Ovary (tissue), 9 donors: ENCODE measurements around the gene ZNF584. TPM values are rescaled to one million over a fixed set of nuclear protein-coding genes. Genes with fewer than 3 reads are reported as not detected.
A peak's percentile ranks its signal among the peaks of the same experiment; 100 is the strongest.
"Not testable (repeated sequence)": the region's sequence is repeated elsewhere in the genome, so short reads cannot be mapped to it uniquely, and the experiment has no call there.

ENCODE experiments used
- DNase-seq, 5 donors: peaks; one replicate each; pipeline ENCODE4 v3.0.0-alpha.2; 2019 to 2020
- H3K27ac ChIP-seq, 2 donors: fragments of 200-600 bp; one replicate each; pipeline versions ENCODE4 v1.5.1 to v1.8.0; 2019 to 2022
- H3K27me3 ChIP-seq: fragments of 200-600 bp; one replicate; pipeline ENCODE4 v1.8.0; 2022
- H3K36me3 ChIP-seq: fragments of 200-600 bp; sonication (generic); one replicate; pipeline ENCODE4 v1.5.1; 2019
- H3K4me1 ChIP-seq: one replicate; pipeline ENCODE4 v1.8.1; 2013; ENCODE audit warnings: mild to moderate bottlenecking, moderate library complexity; ENCODE audit not compliant: insufficient read depth
- H3K4me3 ChIP-seq: fragments of 200-600 bp; sonication (generic); one replicate; pipeline ENCODE4 v1.5.1; 2017
- H3K9me3 ChIP-seq, 2 donors: fragments of 200-600 bp in 1 of 2; sonication (generic) in 1 of 2; one replicate each; pipeline versions ENCODE4 v1.5.1 to v1.8.1; 2013 to 2019; ENCODE audit warnings: mild to moderate bottlenecking in 1 of 2, moderate library complexity in 1 of 2
- EP300 ChIP-seq: sonication (generic); formaldehyde crosslinking; IDR thresholded peaks from one replicate; pipeline ENCODE4 v1.6.1; 2017; ENCODE audit warnings: antibody characterized with exemption
- POLR2A ChIP-seq: fragments of 450-650 bp; IDR thresholded peaks from one replicate; pipeline ENCODE4 v1.6.1; 2017; ENCODE audit warnings: antibody characterized with exemption, mild to moderate bottlenecking, moderate library complexity
- WGBS, 3 donors: extraction: QIAGEN DNeasy Blood & Tissue Kit in 1 of 3; methylation state at CpG; one replicate each; pipeline versions ENCODE4 v1.1.5 to v1.1.7; 2013 to 2017; 5-methylcytosine and 5-hydroxymethylcytosine counted together
- intact Hi-C, 4 donors: fragments of 100-400 bp; cut with DNase I; formaldehyde crosslinking; loops; one replicate each; pipeline versions ENCODE4 v1.11.0 to v1.15.1; 2022 to 2023
- polyA plus RNA-seq, 2 donors: library from polyadenylated mRNA; stranded (reverse); fragments of 200-250 nt in 1 of 2; fragments of 350-450 nt in 1 of 2; fragmentation: Illumina TruSeq in 1 of 2; extraction: RNeasy Lipid Tissue Mini Kit (QIAGEN cat#74804) in 1 of 2; gene quantifications; one replicate each; pipeline ENCODE4 v1.2.3, GENCODE V29; 2013 to 2014
- total RNA-seq, 7 donors: library from RNA; depleted of rRNA in 2 of 7; stranded (reverse); fragments of >200 nt in 2 of 7; fragmentation: NEBNext Ultra II Directional in 3 of 7; extraction: Animal tissue kit (Norgen Biotek cat#: 25700) in 3 of 7; gene quantifications; one replicate each; pipeline versions ENCODE4 v1.1.0 to v1.2.4, GENCODE V29; 2016 to 2023
- TF ChIP-seq, protein P1 (sequence below), 3 donors: fragments of 450-650 bp in 2 of 3; fragments of 200-600 bp in 1 of 3; IDR thresholded peaks; one replicate each; pipeline versions ENCODE4 v1.5.1 to v1.8.0; 2016 to 2022; ENCODE audit warnings: antibody characterized with exemption in 3 of 3, mild to moderate bottlenecking in 1 of 3
- donor health status: DM: no; HTN: no; CAD: no; lungs with moderate emphysema.
- donor health status: DM: no; HTN: no; CAD: no.
- donor health status: Bipolar disorder and iron deficiency.
- donor health status: DM: yes; HTN: yes; CAD: no.
- donor health status: DM: no; HTN: no; CAD: no.
- donor health status: DM: yes; HTN: yes; CAD: no.

The ZNF584 gene
- total and polyA plus RNA-seq, 9 donors: 11.0 to 24.3 (median 21.4) TPM

DNA sequence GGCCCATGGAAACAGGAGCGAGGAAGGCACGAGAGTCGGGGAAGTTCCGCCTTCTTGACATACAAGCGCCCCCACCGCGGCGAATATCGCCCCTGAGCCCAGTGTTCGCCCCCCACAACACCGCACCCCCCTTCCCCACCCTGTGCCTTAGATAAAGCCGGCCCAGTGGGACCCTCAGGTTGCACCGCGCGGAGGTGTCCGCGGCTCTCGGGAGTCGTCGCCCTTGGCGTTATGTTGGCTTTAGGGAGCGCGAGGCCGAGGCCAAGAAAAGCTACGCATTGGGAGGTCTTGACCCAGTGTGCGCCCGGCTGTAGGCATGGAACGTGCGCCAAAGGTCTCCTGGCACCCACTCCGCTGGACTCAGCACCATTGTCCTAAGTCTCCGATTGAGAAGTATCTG is 32.1 kb downstream of the ZNF584 start:
- peak in 2 of 5 donors; percentile 37 to 61 for DNase-seq
- H3K4me1 ChIP-seq: peaks cover 11% of the 10 kb centered on the region

DNA sequence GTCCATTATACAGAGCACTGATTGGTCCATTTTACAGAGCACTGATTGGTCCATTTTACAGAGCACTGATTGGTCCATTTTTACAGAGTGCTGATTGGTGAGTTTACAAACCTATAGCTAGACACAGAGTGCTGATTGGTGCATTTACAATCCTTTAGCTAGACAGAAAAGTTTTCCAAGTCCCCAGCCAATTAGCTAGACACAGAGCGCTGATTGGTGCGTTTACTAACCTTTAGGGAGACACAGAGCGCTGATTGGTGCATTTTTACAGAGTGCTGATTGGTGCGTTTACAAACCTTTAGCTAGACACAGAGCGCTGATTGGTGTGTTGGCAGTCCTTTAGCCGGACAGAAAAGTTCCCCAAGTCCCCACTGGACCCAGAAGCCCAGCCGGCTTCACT is 34.5 kb downstream of the ZNF584 start:
- DNase-seq, H3K9me3 ChIP-seq, H3K36me3 ChIP-seq, H3K4me3 ChIP-seq, H3K27me3 ChIP-seq, H3K27ac ChIP-seq, intact Hi-C loops: not testable (repeated sequence)
- peaks cover 11% of the 10 kb centered on the region for H3K4me1 ChIP-seq
- WGBS, 3 donors: 86 to 91% (median 90%) methylated on average over 7 of the region's 7 CpGs

More for the DNA sequence above, 32.1 kb downstream of the ZNF584 start:
- H3K36me3 ChIP-seq: no peaks in the 10 kb centered on the region
- H3K9me3 ChIP-seq: peaks cover 0 to 31% of the 10 kb centered on the region in 2 donors
- intact Hi-C loops: no loop called here
- TF ChIP-seq, protein P1, sequence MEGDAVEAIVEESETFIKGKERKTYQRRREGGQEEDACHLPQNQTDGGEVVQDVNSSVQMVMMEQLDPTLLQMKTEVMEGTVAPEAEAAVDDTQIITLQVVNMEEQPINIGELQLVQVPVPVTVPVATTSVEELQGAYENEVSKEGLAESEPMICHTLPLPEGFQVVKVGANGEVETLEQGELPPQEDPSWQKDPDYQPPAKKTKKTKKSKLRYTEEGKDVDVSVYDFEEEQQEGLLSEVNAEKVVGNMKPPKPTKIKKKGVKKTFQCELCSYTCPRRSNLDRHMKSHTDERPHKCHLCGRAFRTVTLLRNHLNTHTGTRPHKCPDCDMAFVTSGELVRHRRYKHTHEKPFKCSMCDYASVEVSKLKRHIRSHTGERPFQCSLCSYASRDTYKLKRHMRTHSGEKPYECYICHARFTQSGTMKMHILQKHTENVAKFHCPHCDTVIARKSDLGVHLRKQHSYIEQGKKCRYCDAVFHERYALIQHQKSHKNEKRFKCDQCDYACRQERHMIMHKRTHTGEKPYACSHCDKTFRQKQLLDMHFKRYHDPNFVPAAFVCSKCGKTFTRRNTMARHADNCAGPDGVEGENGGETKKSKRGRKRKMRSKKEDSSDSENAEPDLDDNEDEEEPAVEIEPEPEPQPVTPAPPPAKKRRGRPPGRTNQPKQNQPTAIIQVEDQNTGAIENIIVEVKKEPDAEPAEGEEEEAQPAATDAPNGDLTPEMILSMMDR (IDR thresholded peaks at IDR 0.05): no peak
- TF ChIP-seq EP300 (no peak), POLR2A (no peak)
- peak overlapping the region in 1 of 2 donors; percentile 67 for H3K27ac ChIP-seq
- H3K27me3 ChIP-seq: no peaks in the 10 kb centered on the region
- H3K4me3 ChIP-seq: peak overlapping the region; percentile 61
- WGBS, 3 donors: 9 to 13% (median 11%) methylated on average over 25 to 31 of the region's 31 CpGs

DNA sequence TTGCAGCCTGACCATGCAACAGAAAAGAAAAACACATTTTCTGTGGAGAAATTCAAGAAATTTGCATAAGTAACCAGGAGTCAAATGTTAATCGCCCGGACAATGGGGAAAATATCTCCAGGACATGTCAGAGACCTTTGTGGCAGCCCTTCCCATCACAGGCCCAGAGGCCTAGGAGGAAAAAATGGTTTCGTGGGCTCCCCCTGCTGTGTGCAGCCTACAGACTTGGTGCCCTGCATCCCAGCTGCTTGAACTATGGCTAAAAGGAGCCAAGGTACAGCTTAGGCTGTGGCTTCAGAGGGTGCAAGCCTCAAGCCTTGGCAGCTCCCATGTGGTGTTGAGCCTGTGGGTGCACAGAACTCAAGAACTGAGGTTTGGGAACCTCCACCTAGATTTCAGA is 40.4 kb downstream of the ZNF584 start:
- H3K4me3 ChIP-seq, H3K36me3 ChIP-seq, H3K4me1 ChIP-seq, H3K27ac ChIP-seq, intact Hi-C loops, H3K9me3 ChIP-seq, H3K27me3 ChIP-seq, DNase-seq: not testable (repeated sequence)
- 64 to 73% (median 72%) methylated on average over 3 of the region's 3 CpGs for WGBS, 3 donors

DNA sequence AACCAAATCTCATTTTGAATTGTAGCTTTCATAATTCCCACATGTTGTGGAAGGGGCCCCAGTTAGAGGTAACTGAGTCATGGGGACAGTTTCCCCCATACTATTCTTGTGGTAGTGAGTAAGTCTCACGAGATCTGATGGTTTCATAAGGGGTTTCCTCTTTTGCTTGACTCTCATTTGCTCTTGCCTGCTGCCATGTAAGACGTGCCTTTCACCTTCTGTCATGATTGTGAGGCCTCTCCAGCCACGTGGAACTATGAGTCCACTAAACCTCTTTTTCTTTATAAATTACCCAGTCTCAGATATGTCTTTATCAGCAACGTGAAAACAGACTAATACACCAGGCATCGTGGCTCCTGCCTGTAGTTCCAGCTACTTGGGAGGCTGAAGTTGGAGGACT is 41.5 kb downstream of the ZNF584 start:
- H3K36me3 ChIP-seq, DNase-seq, H3K27me3 ChIP-seq, H3K9me3 ChIP-seq, H3K4me3 ChIP-seq, H3K4me1 ChIP-seq, intact Hi-C loops, H3K27ac ChIP-seq: not testable (repeated sequence)
- 61 to 69% (median 65%) methylated on average over 5 of the region's 5 CpGs for WGBS, 3 donors

DNA sequence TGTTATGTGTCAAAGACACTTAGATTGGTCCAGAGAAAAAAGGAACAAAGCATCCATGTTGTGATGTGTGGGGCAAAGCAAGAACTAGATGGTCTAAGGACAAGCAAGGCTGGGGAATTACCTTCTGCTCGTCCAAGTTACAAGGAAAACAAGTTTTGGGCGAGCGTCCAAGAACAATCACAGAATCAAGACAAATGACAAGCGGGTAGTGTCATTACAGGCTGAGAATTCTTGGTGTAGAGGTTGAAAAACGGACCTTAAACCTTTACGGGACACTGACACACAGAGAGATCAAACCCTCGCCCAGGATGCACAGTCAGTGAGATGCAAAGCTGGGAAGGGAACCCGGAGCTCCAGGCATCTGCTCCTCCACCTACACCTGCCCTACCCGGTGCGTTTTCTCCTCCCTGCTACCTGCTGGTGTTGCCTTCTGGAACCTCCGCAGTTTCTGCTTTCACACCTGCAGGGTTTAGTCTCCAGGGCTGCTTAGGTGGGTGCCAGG is 42.5 kb downstream of the ZNF584 start:
- no peak overlapping the region for H3K27ac ChIP-seq
- DNase-seq: no peak
- no peaks in the 10 kb centered on the region for H3K36me3 ChIP-seq
- TF ChIP-seq, protein P1 (IDR thresholded peaks at IDR 0.05): no peak
- TF ChIP-seq EP300 (no peak), POLR2A (no peak)
- 3 to 6% (median 4%) methylated on average over 11 of the region's 11 CpGs for WGBS, 3 donors
- intact Hi-C loops: no loop called here
- H3K4me3 ChIP-seq: peak overlapping the region; percentile 88
- H3K9me3 ChIP-seq: no peaks in the 10 kb centered on the region
- no peaks in the 10 kb centered on the region for H3K27me3 ChIP-seq
- no peaks in the 10 kb centered on the region for H3K4me1 ChIP-seq

DNA sequence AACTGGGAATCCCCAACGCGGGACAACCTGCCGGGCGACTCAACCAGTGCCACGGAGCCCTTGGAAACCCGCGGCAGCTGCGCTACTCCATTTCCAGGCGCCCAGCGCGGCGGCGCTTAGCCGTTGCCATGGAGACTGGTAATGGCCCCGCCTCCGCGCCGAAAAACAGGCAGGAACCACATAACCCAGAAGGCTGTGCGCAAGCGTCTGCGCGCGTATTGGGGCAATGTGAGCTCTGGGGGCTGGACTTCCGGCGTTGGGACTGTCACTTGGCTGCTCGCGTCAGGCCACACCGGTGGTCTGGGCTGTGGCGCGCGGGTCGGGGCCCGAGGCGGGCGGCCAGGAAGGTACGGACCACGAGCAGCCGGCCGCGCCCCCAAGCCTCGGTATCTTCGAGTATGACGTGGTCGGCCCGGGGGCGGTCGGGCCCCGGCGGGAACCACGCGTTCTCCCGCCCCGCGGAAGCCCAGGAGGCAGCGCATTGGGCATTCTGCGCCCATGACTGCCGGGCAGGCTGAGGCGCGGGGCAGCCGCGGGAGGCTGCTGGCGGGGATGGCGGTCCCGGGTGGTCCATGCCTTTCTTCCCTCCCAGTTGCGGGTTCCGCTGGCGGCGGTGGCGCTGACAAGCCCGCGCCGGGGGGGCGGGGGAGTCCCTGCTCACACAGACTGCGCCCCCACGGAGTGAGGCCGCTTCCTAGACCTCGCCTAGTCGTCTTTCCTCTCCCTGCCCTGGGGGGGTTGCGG is 43.1 kb downstream of the ZNF584 start, which contains the start of gene ZNF324B:
Gene ZNF324B (plus strand): TSS at position 265 of the 744 bp plus-strand sequence. CDS start 2,080 bp downstream, outside the sequence.
- Histone ChIP-seq H3K9me3 (no peaks in the 10 kb centered on the region), H3K27me3 (no peaks in the 10 kb centered on the region), H3K4me3 (peak within 1 kb of the TSS; percentile 88), H3K27ac (peak within 1 kb of the TSS; percentile 53 to 69), H3K36me3 (no peaks in the 10 kb centered on the region), H3K4me1 (no peaks in the 10 kb centered on the region)
- no peak for TF ChIP-seq EP300
- TF ChIP-seq POLR2A: no peak
- TF ChIP-seq, protein P1 (IDR thresholded peaks at IDR 0.05): no peak
- intact Hi-C loops: no loop called here
- peak; percentile 94 to 97 (median 96) for DNase-seq
- WGBS, 3 donors: 0 to 1% (median 0%) methylated on average over 20 to 79 of the region's 79 CpGs
